ENCODE results near the gene LYG1. TPM values are rescaled to one million over a fixed set of nuclear protein-coding genes. Genes with fewer than 3 reads are reported as not detected.
"Not testable (repeated sequence)": the region's sequence is repeated elsewhere in the genome, so short reads cannot be mapped to it uniquely, and the experiment has no call there.

The LYG1 gene
- total RNA-seq, 1 donor from 2014 or later = 0.57 TPM

- intact Hi-C loops (cut with DNase I) = no loop called here
- ATAC-seq (no peak), DNase-seq (ENCODE audit: missing footprints) (no peak)
These were observed 20.9 kb downstream of the LYG1 start for GRCh38 chr2:99279969-99280695.

- ATAC-seq = no peak
- DNase-seq (ENCODE audit: missing footprints) = no peak
- intact Hi-C loops (cut with DNase I) = no loop called here
These were observed 22.2 kb downstream of the LYG1 start for GRCh38 chr2:99278793-99279291.

- ATAC-seq; intact Hi-C loops (cut with DNase I): not testable (repeated sequence)
These were observed 22.7 kb downstream of the LYG1 start for GRCh38 chr2:99278195-99278765.

GRCh38 chr2:99275882-99276281 lies 25.1 kb downstream of the LYG1 start:
- intact Hi-C loops (cut with DNase I) = no loop called here
- no peak for DNase-seq (ENCODE audit: missing footprints)
- no peak for ATAC-seq

More at GRCh38 chr2:99278195-99278765, 22.7 kb downstream of the LYG1 start:
- not testable (repeated sequence) for DNase-seq (ENCODE audit: missing footprints)

- ATAC-seq = no peak
- no peak for DNase-seq (ENCODE audit: missing footprints)
- intact Hi-C loops (cut with DNase I) = no loop called here
These were observed 39.8 kb downstream of the LYG1 start for GRCh38 chr2:99261242-99261641.

GRCh38 chr2:99260184-99260583 lies 40.8 kb downstream of the LYG1 start:
- intact Hi-C loops (cut with DNase I) = no loop called here
- ATAC-seq (no peak), DNase-seq (ENCODE audit: missing footprints) (no peak)

- ATAC-seq (no peak), DNase-seq (ENCODE audit: missing footprints) (no peak)
- intact Hi-C loops (cut with DNase I) = no loop called here
These were observed 41.5 kb downstream of the LYG1 start for GRCh38 chr2:99259465-99259864.

- intact Hi-C loops (cut with DNase I) = no loop called here
- ATAC-seq = no peak
These were observed 44.3 kb downstream of the LYG1 start for GRCh38 chr2:99256677-99257076.

GRCh38 chr2:99255491-99256318 lies 45.3 kb downstream of the LYG1 start, which contains the start of gene LYG2:
TSS of gene LYG2 (minus strand) at chr2:99255666. CDS start at chr2:99254260, 1,406 bp downstream.
- intact Hi-C loops (cut with DNase I) = no loop called here
- no peak for ATAC-seq
- DNase-seq (ENCODE audit: missing footprints) = no peak

More at GRCh38 chr2:99256677-99257076, 44.3 kb downstream of the LYG1 start:
- DNase-seq (ENCODE audit: missing footprints) = no peak

- ATAC-seq (no peak), DNase-seq (ENCODE audit: missing footprints) (no peak)
- intact Hi-C loops (cut with DNase I) = no loop called here
These were observed 51.0 kb downstream of the LYG1 start for GRCh38 chr2:99249951-99250350.

- no peak for ATAC-seq
- intact Hi-C loops (cut with DNase I) = no loop called here
These were observed 58.8 kb downstream of the LYG1 start for GRCh38 chr2:99242151-99242550.

GRCh38 chr2:99240431-99240830 lies 60.6 kb downstream of the LYG1 start:
- intact Hi-C loops (cut with DNase I) = no loop called here
- ATAC-seq = no peak
- DNase-seq (ENCODE audit: missing footprints) = no peak

More at GRCh38 chr2:99242151-99242550, 58.8 kb downstream of the LYG1 start:
- DNase-seq (ENCODE audit: missing footprints) = no peak

GRCh38 chr2:99238599-99238998 lies 62.4 kb downstream of the LYG1 start:
- DNase-seq (ENCODE audit: missing footprints) = no peak
- intact Hi-C loops (cut with DNase I) = no loop called here
- peak; percentile 79 for ATAC-seq

Other genes with a start within 250 kb of the LYG1 start
- not detected for gene C2orf15, start 159.5 kb downstream of the LYG1 start, total RNA-seq
- gene TSGA10, start 146.3 kb downstream of the LYG1 start, total RNA-seq = 3.3 TPM
- gene LIPT1, start 146.2 kb downstream of the LYG1 start, total RNA-seq = 7.4 TPM
- 17.3 TPM for gene MITD1, start 120.1 kb downstream of the LYG1 start, total RNA-seq
- gene MRPL30, start 120.0 kb downstream of the LYG1 start, total RNA-seq = 39.3 TPM
- gene LYG2, start 45.5 kb downstream of the LYG1 start, total RNA-seq = not detected
- 19.8 TPM for gene TXNDC9, start 35.1 kb upstream of the LYG1 start, total RNA-seq
- 90.8 TPM for gene EIF5B, start 36.2 kb upstream of the LYG1 start, total RNA-seq
- gene REV1, start 188.8 kb upstream of the LYG1 start, total RNA-seq = 49.8 TPM

Data from Right ventricle myocardium inferior (tissue), 1 donor.